Left renal pelvis (tissue), 4 donors: ENCODE results near the gene CHN2. TPM values are rescaled to one million over a fixed set of nuclear protein-coding genes. Genes with fewer than 3 reads are reported as not detected.

Experiments
- DNase-seq, 4 donors: peaks; one replicate each; pipeline ENCODE4 v3.0.0-alpha.2; 2013; ENCODE audit warnings: low read depth in 4 of 4, low spot score in 3 of 4
- polyA plus RNA-seq, 4 donors: library from polyadenylated mRNA; unstranded; fragments of 120-200 nt; gene quantifications; one replicate each; pipeline ENCODE4 v1.2.1, GENCODE V29; 2013; ENCODE audit not compliant: insufficient read length in 4 of 4

Gene CHN2
- polyA plus RNA-seq, 4 donors = 11.3 to 21.8 (median 18.7) TPM

DNA sequence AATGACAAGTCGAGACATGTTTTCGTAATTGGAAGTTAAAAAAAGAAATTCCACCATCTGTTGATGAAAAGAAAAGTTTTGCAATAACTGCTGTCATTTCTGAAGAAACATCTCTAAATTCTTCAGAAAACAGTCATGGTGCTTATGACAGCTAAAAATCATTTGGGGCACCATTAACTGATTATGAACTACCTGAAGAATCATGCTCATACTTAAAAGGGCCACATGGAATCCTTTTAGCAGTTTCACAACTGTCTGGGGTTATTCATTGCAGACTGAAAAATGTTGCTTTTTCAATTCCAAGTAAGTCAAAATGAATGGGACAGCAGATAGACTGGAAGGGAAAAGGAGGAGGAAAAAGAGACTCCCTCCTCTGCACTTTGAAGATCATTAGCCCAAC lies 134.2 kb downstream of the CHN2 start:
- no peak for DNase-seq

DNA sequence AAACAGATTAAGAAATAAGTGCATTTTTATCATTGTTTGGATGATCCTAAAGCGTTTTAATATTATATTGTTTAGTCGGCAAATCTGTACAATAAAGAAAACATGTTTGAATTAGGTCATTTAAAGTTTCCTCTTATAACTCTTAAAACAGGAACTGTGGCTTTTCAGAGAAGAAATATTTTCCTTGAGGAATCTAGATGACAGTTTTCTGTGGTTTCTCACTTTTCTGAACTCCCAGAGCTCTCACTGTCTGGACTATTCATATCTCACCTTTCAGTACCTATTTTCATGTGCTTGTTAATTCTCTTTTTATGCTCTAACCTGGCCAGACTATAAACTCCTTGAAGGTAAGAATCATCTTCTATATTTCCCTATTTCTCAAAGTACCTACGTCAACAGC lies 135.1 kb downstream of the CHN2 start:
- DNase-seq = no peak

DNA sequence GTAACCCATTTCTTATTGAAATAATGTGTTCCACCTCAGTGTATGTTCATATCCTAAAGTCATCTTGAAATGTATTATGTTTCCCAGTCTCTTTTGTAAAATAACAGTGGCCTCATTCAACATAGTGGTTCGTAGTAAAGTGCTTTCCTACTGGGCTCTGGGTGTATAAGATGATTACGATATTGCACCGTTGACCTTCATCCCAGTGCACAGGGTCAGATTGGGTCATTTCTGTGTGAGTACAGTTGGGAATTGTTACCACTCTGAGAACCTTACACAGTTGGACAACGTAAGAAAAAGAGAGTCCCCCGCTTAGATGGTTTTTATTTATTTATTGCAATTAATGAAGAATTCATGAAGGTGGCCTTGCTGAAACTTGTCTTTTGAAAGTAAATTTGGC lies 135.6 kb downstream of the CHN2 start:
- DNase-seq = no peak

DNA sequence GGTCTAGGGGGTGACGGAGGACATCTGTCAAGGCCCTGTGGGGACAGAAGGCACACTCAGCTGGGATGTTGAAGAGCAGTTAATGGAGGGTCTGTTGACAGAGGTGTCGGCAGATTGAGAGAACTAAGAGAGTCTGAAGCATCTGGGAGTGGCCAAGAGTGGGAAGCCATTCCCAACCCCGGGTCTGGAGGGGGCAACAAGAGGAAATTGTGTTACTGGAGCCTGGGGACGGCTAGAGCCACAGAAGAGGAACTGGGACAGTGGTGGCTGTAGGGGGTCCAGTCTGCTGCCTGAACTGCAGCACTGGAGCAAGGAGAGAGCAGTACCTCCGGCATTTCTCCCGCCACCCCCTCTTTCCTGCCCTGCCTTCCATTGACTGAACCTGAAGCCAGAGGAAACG lies 136.6 kb downstream of the CHN2 start:
- no peak for DNase-seq

DNA sequence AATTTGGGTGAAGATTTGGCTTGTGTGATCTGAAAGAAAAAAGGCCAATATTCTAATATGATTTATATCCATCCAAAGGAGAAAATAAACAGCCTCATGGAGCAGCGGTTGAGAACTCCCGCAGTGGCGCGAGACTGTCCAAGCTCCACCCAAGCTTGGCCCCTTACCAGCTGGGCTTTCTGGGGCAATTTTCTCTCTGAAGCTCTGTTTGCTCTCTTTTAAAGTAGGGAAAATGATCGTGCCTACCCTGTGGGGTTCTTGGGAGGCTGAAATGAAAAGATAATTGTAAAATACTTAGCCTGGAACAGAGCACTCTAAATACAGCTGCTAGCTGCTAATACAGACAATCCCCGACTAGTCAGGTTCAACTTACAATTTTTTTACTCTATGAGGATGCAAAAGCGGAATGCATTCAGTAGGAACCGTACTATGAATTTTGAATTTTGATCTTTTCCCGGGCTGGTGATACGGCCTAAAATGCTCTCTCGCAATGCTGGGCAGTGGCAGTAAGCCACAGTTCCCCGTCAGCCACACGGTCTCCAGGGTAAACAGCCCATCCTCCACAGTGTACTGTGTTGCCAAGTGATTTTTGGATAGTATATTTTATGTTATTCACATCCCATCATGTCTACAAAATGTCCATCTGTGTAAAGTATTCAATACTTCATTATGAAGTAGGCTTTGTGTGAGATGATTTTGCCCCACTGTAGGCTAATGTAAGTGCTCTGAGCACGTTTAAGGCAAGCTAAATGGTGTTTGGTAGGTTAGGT lies 137.7 kb downstream of the CHN2 start:
- DNase-seq = no peak

DNA sequence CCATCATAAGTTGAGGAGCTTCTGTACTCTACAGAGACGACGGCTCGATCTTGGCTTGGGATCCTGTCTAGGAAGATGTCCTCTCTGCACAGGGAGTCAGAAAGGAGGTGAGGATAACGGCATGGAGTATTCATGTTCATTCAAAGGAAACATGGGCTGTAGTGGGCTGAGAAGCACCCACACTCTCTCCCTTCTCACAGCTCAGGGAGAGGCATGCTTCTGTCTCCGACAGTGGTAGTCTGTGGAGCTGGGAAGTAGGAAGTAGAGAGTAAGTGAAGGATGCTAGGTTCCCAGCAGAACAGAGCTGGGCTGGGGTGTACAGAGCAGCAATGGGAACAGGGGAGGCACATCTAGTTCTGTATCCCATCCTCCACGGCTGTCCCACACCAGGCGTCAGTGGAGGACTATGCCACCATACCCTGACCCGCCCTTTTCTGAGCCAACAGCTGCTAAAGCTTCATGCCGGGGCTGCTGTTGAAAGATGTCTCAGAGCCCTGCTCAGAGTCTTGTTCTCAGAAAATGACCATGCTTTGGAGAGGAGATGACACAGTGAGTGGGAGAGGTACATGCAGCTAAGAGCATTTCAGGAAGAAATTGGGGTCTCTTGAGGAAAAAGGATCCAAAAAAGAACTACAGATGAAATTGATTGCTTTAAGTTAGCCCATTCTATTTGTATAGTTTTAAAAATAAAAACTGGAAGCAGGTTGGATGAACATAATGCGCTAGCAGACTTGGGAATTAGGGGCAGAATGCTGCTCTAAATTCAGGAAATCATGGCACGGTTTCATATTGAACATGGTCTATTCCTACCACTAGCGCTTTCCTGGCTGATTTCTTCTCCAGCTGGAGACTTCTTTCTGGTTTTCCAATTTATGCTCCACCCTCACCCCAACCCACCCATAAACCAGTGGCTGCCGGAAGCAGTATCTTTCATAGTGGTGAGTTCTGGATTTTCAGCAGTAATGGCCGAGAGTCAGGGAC lies 138.6 kb downstream of the CHN2 start:
- DNase-seq = no peak

DNA sequence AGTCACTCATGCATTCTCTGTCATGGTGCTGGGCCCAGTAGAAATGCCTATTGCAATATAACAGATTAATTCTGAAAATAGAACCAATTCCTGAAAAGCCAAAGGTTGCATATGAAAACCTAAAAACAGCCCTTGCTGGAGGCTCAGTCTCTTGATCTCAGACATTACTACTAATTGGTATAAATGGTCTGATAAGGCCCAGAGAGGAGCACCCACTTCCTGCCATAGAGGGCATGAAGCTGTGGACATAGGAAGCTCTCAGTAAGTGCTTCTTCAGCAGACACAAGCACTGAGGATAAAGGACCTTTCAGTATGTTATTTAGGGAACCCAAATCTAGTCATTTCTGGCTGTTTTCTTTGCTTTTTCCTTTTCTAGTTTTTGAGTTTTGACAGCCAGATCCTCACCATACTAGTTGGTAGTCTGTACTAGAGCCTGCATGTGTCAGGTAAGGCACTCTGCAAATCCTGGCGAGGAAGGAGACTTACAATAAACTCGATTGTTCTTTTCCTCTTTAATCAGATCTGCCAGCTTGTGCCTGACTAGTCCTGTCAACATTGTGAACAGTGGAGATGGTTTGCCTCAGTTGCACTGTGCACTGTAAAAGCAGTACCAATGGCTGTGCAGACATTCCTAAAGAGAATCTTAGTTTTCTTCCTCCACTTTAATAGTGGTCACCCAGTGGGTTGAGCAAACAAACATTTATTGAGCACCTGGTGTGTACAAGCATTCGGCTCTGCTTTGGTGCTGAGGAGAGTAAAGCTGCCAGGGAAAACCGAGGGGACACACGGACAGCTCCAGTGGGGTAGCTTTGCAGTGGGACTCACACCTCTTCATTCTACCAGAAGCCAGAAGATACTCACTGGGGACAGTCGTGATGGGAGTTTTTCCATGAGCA lies 140.9 kb downstream of the CHN2 start:
- DNase-seq = no peak

DNA sequence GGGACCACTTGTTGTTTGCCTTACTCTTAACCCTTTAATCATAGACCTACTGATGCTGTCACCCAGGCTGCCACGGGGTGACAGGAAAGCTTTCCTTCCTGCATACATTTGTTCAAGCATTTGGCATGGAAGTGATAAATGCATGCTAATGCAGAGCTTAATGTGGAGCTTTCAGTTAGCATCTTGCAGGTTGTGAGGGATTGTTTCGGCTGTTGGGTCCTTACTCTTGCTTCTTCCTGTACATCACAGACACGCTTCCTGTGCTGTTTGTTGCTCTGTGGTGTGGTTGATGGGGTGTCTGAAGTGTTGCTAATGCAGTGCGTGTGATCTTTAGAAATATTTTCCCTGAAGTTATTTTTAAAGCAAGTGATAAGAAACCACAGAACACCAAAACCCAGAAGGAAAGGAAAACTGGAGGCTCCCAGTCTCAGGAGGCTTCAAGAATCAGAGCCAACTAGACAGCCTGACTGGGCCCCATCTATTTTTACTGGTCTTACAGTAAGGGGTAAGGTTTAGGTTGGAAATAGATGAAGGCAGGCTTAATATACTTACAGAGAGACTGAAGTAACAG lies 143.1 kb downstream of the CHN2 start:
- DNase-seq = no peak

DNA sequence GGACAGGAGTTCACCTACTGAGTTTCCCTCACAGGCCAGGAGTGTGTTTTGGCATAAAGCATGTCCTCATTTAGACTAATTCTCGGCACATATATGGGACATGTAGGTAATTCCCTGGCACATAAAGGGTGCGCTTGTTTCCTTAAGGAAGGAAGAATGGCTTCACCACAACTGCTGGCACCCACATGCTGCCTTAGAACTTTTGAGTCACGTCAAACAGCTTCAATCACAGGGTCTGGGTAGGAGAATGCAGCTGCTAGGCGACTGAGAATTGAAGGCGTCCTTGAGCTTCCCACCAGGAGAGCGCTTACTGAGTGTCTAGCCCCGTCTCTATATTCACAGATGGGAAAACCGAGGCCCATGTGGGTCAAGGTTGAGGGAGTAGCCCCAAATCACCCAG lies 146.1 kb downstream of the CHN2 start:
- DNase-seq = no peak

DNA sequence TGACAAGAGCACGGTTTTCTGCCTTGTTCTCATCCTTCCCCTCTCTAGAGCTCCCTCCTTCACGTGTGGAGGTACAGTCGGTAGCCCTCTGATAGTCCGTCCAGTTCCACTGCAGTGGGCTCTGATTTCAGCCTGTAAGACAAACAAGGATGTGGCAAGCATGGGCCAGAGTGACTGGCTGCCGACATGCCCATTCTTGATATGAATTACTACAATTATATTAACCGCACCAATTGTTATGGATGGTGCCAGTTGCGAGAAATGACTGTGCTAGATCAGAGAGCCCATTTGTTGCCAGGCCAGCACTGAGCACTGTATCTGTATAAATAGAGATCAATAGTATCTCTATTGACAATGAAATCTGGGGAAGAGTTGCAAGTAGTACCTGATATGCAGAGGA lies 146.6 kb downstream of the CHN2 start:
- DNase-seq = no peak

DNA sequence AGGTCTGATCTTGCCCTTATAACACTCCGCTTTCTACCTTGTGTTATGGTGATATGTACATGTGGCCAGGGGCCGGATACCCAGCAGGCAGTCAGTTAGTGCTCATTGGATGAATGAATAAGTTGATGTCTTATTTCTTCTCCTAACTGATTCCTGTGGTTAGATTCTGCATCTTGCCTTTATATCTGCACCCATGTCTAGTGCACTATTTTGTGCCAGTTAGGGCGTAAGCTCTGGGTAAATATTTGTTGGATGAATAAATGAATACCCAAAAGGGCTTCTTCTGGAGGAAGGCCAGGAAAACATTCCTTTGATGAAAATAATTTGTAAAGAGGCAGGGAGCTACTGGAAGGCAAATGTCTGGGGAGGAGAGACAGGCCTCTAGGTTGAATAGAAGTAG lies 148.2 kb downstream of the CHN2 start:
- no peak for DNase-seq

DNA sequence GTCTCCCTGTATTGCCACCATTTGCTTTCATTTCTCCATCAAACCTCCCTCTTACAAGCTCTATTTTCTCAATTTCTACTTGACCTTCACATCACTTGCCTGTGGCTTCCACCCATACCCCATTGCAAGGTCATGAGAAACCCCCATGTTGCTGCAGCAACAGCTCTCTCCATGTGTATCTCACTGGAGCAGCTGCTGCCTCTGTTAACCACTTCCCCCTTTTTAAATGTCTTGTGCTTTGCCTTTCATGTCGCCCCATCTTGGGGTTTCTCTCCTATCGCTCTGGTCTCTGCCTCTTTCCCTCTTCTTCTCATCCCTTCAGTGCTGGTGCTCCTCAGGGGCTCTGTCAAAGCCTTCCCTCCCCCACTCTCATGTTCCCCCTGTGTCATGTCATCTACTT lies 148.8 kb downstream of the CHN2 start:
- no peak for DNase-seq

DNA sequence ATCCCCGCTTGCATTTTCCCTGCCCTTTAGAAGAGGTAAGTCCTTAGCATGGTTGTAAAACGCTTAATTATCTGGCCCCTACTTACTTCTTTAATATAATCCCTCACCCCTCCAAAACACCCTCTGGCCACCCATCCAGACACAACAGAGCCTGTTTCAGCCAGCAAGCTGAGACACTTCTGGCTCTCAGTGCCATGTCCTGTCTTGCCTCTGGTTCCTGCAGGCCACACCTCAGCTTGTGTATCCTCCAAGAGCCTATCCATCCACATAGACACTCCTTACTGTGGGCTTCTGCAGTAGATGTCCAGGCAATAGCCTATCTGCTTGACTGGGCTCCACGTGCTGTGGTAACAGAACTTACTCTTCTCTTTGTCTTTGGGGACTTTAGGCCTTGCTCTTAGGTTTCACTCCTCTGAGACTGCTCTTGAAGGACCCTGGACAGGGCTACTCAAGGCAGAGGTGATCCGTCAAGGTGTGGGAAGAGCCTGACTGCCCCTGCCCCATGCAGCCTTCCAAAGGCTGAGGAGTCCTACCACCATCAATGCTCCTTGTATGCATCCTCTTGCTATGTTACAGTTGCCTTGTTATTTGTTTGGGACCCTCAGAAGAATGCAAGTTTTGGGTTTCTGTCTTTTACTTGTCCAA lies 149.9 kb downstream of the CHN2 start:
- no peak for DNase-seq

DNA sequence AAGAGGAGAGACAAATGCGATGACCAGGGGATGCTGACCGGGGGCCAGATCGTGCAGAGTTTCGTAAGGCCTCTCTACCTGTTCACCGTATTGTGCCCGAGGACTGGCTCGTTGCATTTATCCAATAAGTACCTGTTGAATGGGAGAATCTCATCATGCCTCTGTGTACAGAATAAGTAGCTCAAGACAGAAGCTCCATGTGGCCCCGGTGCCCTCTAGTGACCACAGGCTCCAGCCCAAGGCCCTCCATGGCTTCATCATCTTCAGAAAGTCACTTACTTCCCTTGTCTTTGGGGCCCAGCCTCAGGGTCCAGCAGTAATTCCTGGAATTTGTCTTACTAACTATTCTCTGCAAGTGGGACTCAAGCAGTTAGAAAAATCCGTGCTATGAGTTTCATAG lies 151.0 kb downstream of the CHN2 start:
- DNase-seq = no peak

DNA sequence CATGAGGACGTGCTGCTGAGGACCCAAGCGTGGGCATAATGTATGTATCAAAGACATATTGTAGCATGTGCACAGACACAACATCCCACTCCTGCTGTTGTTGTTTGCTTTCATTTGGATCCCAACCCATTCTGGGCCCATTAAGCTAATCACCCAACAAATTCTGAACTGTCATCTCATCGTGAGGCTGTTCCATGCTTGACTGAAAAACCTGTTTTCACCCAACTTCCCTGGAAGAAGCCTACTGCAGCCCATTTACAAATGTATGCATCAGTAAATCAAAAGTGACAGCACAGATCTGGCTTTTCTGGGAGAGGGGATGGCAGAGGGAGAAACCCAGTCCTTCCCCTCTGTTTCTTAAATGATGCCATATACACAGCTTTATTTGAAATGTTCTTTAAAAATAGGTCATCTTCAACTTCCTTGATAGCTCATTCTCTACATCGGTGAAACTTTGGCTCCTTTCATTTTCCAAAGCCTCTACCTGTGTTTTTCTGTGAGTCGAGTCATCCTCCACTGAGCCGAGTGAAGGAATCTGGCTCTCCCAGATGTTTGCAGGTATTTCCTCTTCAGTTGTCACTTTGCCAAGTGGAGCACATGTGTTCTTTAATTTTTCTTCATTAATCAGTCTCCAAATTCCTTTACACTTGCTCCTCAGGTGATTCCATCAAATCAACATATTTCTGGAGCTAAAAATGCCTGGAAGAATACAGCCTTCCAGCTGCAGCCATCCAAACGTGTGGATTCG lies 151.8 kb downstream of the CHN2 start:
- no peak for DNase-seq

DNA sequence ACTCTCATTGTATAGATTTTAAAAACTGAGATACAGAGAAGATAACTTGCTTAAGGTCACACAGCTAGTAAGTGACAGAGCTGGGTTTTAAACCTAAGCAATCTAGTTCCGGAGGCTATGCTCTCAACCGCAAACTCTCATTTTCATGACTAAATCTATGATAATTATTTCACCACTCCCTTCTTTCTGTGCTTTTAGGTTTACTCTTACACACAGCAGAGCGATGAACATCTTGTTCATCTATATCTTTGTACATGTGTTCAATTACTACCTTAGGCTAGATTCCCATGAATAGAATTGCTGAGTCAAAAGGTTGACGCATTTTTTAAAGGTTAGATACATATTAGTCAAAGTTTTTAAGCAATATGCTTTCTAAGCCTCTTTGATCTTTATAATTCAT lies 154.8 kb downstream of the CHN2 start:
- DNase-seq = no peak

DNA sequence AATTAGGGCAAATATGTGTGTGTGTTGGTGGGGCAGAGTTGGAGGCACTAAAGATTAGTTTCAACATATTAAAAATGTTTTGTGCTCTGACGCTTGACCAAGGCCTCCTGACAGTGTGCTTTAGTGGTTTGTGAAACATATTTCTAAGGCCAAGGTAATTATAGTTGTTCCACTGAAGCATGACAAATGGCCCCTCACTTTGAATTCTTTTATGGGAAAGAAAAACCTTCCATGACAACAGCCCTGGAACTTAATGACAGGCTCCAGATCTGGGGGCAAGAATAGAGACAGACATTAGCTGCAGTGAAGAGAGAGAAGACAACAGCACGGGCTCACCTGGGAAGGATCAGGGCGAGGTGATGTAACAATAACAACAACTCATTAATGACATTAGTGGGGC lies 155.8 kb downstream of the CHN2 start:
- no peak for DNase-seq

DNA sequence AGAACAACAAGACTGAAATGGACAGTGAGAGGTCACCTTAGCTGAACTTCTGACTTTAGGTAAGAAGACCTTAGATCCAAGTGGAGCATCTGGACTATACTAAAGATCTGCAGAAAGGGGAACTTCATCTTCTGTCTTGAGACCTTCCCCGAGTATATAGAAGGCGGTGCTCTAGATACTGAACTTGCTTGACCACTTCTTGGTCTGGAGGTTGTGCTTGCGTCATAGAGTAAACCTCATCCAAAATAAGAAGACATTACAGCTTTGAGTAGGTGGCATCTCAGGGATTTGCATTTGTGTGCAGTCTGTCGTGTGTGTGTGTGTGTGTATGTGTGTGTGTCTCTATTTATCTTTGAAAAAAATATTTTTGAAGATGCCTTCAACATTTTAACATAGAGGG lies 157.5 kb downstream of the CHN2 start:
- DNase-seq = no peak

DNA sequence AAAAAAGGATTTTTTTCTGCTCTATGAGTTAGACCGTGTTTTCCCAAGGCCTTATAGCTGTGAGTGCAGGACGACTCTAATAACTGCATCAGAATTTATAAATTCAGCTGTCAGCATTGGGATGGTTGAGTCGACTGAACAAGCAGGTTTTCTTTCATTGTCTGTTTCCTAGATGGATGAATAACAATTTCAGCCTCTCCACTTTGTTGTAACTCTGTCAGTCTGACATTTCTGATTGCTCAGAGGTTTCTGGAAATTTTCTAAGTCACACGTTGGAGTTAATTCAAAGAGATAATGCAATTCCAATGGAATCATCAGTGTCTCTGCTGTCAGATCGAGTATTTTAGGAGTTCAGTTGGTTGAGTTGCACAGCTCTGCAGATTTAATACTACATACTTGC lies 159.2 kb downstream of the CHN2 start:
- DNase-seq = no peak
